ENCODE measurements around the gene DYNLT4.
"Not testable (repeated sequence)": the region's sequence is repeated elsewhere in the genome, so short reads cannot be mapped to it uniquely, and the experiment has no call there.

DYNLT4 gene, protein sequence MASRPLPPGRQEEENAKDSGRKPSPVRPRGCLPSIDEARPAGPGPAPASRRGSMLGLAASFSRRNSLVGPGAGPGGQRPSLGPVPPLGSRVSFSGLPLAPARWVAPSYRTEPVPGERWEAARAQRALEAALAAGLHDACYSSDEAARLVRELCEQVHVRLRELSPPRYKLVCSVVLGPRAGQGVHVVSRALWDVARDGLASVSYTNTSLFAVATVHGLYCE

DNA sequence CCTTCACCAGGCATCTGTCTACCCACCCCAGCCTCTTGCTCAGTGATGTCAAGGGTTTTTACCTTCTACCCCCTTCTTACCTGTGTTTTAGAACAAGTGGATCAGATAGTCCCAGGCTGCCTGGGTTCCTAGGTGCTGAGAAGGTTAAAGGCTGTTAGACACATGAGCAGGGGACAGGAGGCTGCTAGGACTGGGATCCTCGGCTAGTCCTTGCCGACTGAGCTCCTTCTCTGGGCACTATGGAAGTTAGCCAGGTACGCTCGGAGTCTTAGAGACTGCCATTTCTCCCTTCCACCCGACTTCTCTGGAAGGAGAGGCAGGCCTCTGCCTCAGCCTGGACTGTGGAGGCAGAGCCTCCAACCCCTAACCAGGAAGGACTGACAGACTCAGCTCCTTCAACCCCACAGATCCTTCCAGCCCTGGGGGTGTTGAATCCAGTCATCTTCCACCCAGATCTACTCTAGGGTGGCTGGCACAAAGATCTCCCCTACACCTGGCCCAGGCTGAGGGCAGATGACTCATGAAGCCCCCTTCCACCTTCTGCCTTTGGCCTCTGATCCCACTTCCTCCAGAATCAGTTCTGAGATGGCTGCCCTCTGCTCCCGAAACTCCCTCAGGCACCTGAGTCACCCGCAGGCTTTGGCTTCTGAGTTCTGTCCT is at the start of gene DYNLT4:
TSS of gene DYNLT4 (minus strand) at position 648 of the 660 bp plus-strand sequence. CDS start 683 bp downstream, outside the sequence.
- DNase-seq (ENCODE audit: low read depth, low spot score) = no peak

DNA sequence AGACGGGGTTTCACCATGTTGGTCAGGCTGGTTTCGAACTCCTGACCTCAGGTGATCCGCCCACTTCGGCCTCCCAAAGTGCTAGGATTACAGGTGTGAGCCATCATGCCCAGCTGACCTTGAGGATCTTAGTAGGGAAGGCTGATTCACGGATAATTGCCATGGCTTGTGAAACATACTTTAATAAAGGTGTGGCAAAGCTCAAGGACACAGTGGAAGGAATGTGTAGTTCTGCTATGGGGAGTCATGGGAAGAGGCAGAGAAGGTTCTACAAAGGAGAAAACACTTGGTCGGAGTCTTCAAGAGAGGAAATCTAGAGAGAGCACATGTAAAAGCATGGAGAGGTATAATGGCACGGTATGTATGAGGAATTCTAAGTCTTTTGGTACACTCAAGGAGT is 48.6 kb upstream of the DYNLT4 start:
- DNase-seq (ENCODE audit: low read depth, low spot score) = no peak

DNA sequence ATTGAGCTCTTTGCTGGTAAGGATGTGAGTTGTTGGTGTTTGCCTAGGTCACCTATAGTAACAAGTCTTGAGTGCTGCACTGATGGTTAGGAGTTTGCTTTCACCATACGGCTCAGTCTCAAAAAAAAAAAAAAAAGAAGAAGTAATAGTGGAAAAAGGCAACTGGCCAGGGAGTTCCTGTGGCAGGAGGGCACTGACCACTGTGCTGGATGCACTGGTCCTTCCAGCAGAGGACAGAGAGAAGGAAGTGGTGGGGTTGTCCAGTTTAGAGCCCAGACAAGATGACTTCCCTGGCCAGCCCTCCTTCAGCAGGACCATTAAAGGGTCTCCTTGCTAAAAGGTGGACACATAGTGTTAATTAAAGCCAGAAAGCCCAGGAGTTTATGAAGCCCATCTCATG is 47.8 kb upstream of the DYNLT4 start:
- no peak for DNase-seq (ENCODE audit: low read depth, low spot score)

DNA sequence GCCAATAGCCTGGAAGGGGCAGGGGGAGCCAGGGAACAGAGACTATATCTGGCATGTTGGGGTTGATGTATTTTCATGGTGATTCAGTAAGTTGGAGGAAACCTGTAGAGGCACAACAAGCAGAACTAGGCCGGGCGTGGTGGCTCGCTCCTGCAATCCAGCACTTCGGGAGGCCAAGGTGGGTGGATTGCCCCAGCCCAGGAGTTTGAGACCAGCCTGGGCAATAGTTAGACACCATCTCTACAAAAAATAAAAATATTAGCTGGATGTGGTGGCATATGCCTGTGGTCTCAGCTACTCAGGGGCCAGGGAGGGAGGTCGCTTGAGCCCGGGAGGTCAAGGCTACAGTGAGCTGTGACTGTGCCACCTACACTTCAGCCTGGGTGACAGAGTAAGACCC is 46.0 kb upstream of the DYNLT4 start:
- DNase-seq (ENCODE audit: low read depth, low spot score) = no peak

DNA sequence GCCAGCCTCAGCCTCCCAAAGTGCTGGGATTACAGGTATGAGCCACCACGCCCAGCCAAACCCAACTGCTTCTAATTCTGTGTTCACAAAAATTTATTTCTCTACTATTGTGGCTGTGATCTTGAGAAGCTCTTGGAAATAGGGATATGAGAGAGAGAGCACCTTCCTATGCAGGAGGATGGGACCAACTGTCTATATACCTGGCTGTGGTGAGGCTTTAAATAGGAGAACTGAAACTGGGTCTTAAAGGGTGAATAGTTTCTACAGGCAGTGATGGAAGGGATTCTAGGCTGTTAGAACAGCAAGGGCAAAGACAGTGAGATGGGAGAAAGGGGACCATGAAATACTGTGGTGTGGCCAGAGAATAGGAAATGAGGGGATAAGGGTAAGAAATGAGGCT is 44.2 kb upstream of the DYNLT4 start:
- DNase-seq (ENCODE audit: low read depth, low spot score) = no peak

DNA sequence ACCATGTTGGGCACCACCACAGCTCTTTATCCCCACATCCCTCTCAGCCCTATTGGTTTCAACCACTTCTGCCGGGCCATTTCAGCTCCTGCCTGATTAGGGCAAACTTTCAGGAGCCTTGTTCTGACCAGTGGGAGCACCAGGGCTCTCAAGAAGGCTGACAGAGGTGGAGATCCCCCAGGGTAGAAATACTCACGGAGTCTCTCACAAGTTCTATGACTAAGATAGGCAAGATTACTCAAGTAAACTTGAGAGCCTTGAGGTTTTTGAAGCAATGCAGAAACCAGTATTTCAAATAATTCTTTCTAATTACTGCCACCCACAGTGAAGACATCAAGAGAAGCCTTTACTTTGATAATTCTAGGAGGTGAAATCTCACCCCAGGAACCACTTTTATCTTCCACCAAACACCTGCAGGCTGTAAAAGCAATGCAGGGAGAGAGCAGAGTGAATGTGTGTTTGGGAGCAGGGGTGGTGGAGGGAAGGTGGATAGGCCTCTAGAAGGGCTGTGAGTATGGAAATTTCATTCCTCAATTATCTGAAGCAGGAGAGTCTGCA is 42.5 kb upstream of the DYNLT4 start:
- no peak for DNase-seq (ENCODE audit: low read depth, low spot score)

DNA sequence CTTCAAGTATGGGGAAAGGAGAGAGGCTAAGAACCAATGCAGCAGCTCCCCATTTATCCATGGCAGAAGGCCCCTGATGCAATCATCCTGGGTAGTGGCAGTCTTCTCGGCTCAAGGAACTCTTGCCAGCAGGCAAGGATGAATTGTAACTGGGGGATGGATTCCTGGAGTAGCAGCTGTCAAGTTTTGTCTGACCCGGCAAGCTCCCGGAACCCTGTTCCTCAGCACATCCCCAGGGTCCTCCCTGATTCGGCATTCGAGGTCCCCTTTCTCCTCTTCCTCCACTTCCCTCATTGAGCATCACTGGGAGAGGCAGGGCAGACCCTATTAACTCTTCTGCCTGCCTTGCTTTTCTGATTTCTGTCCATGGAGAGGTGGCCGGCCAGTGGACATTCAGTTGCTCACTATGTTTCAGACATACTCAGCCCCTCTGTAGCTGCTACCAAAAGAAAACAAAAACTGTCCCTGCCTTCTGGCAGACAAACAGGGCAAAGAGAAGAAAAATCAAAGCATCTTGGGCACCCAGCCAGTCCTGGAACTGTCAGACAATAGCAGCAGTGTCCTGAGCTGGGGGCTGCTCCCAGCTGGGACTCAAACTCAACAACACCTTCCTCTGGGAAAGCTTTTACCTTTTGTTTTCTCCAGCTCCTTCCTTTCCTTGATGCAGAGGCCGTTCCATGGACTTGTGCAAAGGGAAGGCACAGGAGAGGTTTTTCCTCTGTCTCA is 41.5 kb upstream of the DYNLT4 start:
- no peak for DNase-seq (ENCODE audit: low read depth, low spot score)

DNA sequence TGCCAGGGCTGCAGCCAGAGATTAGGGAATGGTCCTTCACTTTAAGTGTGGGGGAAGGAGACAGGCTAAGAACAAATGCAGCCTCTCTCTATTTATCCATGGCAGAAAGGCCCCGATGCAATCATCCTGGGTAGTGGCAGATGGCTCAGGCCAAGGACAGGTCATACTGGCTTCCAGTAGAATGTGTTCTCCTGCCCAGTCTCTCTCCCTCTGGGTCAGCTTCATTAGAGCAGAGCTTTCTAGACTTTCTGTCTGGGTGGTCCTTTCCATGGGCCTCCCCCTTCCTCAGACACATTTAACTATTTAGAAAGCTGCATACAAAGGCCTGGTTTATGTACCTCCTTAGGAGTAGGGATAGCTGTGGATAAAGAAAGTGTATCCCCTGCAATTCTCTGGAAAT is 40.7 kb upstream of the DYNLT4 start:
- no peak for DNase-seq (ENCODE audit: low read depth, low spot score)

DNA sequence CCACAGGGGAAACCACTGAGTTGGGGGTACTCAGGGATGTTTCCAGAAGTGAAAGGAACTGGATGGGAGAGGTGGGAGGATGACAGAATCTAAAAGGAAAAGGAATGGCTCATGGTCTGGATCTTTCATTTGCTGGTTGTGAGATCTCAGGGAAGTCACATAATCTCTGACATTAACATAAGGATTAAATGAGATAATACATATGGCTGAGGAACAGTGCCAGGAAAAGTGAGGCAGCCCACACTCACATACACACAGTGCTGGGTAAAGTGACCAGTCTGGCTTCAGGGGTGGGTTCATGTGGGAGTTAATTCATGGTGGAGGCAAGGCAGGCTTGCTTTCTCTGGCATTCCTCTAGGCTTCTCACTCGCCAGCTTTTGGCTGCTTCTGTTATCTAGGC is 39.8 kb upstream of the DYNLT4 start:
- no peak for DNase-seq (ENCODE audit: low read depth, low spot score)

DNA sequence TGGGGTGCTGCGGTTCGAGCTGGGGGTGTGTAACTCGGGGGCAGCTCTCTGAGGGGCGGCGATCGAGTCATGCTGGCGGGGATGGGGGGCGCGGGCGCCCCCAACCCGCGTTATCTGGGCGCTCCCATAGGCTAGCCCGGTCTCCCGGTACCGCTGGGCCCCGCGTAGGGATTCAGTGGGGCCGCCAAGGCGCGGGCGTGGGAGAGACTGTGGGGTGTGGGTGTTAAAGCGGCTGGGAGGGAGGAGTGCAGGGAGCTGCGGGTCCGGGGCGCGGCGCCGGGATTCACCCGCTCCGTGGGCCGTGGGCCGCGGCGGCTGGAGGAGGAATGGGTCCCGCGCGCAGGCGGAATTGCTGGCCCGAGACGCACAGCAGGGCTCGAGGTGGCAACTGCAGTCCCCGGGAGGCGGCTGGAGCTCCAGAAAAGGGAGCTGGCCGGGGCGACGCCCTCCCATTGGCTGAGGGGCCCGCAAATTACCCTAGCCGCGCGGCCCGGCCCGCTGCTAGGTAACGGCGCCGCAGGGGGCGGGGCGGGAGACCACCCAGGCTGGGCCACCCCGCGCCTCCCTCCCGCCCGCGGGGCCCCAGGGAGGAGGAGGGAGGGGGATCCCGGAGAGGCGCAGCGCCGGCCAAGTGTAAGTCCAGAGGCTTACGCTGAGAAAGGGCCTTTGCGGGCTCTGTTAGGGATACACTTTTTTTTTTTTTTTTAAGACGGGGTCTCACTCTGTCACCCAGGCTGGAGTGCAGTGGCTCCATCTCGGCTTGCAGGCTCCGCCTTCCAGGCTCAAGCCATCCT is 35.9 kb upstream of the DYNLT4 start, which contains the start of gene PTCH2:
TSS of gene PTCH2 (minus strand) at position 392 of the 794 bp plus-strand sequence. CDS start at position 71, 321 bp downstream.
- no peak for DNase-seq (ENCODE audit: low read depth, low spot score)

DNA sequence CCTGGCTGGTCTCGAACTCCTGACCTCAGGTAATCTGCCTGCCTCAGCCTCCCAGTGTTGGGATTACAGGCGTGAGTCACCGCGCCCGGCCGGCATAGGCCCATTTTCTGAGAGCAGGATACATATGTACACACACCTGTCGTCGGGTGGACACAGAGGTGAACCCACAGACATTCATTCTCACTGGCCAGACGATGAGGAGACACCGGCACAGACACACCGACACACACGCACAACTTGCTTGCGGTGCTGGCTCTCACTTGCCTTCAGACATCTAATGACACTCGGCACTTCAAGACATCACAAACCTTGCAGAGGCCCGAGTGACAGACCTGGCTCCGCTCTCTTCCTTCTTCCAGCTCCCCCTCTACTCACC is 35.3 kb upstream of the DYNLT4 start:
- no peak for DNase-seq (ENCODE audit: low read depth, low spot score)

DNA sequence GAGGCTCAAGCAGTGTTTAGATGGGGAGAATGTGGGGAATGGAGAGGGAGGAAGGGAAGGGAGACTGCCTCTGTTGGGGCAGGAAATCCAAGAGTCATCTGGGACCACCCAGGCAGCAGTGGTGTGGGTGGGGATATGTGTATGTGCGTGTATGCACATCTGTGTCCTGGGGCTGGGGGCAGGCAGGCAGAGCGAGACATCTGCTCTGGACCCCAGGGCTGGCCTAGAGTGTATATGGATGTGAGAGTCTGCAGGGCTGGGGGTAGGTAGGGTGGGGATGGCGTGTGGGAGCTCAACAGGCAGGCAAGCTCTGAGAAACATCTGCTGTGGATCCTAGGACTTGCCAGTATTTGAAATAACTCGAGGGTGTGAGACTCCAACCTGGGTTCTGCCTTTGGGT is 32.4 kb upstream of the DYNLT4 start:
- no peak for DNase-seq (ENCODE audit: low read depth, low spot score)

DNA sequence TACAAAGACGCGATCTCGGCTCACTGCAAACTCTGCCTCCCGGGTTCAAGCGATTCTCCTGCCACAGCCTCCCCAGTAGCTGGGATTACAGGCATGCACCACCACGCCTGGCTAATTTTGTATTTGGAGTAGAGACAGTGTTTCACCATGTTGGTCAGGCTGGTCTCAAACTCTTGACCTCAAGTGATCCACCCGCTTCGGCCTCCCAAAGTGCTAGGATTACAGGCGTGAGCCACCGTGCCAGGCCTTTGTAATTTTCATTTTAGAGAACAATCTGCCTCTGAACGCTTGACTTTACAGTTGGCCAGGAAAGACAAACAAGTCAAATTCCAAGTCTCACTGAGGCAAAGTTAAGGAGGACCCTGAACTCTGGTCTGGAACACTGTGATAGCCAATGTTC is 31.1 kb upstream of the DYNLT4 start:
- not testable (repeated sequence) for DNase-seq (ENCODE audit: low read depth, low spot score)

DNA sequence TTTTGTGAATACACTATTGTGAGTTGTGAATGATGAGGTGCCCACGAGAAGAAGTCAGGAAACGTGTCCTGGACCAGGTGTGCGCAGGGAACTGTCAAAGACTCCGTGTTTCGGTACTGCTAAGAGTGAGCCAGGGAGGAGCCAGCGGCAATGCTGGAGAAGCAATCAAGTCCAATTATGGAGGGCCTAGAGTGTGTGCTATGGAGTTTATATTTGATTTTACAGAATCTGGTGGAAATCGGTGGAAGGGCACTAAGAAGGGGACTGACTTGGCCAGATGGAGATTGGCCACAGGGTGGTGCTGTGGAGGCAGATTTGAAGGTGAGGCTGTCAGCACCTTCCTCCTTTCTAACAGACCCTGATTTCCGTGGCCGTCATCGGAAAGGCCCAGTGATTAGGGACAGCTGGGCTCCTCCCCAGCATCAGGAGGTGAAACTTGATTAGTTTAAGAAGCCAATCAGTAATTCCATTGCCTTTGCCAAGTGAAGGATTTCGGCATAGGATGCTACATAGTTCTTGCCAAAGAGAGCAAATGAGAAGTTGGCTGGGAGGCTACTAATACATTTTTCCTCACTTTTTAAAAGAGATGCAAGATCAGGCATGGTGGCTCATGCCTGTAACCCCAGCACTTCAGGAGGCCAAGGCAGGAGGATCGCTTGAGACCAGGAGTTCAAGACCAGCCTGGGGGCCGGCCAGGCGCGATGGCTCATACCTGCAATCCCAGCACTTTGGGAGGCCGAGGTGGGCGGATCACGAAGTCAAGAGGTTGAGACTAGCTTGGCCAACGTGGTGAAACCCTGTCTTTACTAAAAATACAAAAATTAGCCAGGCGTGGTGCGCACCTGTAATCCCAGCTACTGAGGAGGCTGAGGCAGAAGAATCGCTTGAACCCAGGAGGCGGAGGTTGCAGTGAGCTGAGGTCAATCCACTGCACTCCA is 28.9 kb upstream of the DYNLT4 start:
- no peak for DNase-seq (ENCODE audit: low read depth, low spot score)

DNA sequence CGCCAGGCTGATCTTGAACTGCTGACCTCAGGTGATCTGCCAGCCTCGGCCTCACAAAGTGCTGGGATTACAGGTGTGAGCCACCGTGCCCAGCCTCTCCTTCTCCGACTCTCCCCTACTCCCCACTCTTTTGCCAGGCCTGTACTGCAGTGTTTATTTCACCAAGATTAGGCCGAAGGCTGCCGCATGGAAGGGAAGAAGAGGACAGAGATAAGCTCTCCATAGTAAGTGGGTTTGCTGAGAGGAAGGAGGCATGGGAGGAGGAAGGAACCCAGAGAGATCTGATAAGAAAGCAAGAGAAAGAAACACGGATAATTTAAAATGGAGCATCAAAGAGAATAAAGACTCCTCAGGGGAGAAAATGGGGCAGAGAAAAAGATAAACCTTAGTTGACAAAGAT is 27.2 kb upstream of the DYNLT4 start:
- DNase-seq (ENCODE audit: low read depth, low spot score) = no peak

DNA sequence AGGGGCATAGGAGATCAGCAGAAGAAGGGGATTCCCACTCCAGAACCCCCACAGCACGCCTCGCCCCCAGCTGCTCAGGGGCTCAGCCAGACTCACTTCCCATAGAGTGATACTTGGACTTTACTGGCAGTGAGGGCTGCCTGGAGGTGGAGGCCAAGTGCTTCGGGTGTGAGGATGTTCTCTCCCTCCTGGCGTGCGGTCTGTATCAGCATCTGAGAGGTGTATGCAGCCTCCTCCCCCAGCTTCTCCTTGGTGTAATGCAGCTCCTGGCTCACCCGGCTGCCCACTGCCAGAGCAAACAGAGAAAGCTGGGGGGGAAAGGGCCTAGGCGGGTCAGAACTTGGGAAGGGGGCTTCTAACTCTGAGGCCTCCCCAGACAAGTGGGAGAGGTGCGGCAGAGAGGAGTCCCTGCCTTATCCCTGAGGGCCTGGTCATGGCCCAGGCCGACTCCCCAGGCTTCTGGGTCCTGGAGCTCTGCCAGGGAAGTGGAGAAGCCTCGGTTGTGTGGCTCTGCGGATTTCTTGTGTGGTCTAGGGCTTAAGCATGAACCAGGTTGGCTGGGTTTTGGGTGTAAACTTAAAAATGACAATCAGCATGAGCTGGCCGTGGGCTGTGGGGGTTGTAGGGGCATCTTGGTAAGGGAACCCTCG is 25.0 kb upstream of the DYNLT4 start:
- no peak for DNase-seq (ENCODE audit: low read depth, low spot score)

DNA sequence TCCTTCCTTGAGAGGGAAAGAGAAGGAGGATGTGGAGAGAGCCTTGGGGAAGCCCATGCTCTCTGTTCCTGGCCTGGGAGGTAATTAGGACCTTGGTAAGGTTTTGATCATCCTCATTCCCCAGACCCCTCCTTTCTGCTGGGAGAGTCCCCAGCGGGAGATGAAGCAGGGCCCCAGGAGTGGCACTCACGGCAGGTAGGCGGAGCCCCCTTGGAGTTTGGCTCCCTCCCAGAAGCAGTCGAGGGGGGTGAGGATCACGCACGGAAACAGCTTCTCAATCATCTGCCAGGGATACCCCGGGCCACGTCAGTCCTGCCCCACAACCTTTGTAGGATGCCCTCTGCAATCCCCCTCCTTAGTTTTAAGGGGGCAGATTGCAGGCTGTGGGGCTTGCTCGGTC is 24.4 kb upstream of the DYNLT4 start:
- DNase-seq (ENCODE audit: low read depth, low spot score) = no peak

DNA sequence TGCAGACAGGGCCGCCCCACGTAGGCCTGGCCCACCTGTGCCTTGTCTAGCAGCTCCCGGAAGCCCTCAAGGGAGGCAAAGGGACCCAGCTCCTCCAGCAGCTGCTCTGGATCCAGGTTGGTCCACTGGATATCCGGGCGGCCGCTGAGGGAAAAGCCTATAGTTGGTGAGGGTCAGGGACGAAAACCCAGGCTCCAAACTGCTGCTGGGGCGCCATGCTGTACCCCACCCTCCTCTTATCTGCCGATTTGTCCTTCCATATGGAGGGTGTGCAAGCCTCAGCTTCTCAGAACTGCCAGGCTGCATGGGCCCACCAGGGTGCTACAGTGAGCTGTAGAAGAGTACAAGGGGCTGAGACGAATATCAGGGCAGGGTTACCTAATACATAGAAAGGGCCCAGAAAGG is 23.8 kb upstream of the DYNLT4 start:
- DNase-seq (ENCODE audit: low read depth, low spot score) = no peak

DNA sequence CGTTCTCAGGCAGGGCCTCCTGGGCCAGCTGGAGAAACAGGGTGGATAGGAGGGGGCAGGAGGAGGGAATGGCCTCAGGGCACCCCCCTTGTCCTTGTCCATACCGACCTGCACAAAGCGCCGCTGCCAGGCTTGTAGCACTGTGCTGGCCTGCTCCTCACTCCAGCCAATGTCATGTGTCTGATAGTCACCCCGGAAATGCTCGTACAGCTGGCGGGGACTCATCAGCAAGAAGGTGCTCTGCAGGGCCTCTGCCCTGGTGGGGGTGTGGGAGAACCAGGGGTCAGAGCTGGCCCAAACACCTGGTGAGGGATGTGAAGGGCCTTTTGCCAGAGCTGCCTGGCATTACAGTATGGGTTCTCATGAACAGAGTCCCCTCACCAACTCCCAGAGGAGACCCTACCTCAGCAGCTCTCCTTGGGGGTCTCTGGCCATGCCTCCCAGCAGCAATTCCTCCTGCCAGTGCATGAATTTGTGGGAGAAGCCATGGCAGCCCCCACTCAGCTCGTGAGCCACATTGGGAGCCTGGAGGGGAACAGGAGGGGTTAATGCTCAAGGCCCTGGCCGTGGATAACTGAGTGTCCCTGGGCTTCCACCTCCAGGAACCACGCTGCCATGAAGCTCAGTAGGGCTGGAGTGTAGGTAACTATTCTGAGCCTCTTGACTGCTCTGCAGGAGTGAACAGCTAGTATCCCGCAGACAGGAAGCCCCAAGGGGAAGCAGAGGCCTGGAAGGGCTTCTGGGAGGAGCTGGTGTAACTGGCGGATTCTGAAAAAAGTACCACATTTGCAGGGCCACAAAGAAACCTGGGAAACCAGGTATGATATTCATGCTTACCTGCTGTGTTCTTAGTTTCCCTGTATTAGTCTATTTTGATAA is 22.6 kb upstream of the DYNLT4 start:
- DNase-seq (ENCODE audit: low read depth, low spot score) = no peak
